ENCODE measurements around the gene CCDC157.

Gene CCDC157

DNA sequence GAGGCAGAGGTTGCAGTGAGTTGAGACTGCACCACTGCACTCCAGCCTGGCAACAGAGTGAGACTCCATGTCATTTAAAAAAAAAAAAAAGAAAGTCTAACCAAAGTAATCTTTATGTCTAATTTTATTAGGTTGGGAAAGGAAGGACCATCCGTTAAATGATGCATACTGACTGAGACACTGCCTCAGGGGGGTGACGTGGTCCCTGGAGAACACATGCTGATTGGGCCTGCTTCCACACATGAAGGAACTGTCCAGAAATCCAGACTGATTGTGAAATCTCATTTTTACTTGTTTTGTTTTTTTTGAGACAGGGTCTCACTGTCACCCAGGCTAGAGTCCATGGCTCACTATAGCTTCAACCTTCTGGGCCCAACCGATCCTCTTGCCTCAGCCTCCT lies 5.6 kb upstream of the CCDC157 start:
- H3K4me3 ChIP-seq (ENCODE audit: low read depth, low read length), result no peak overlapping the region

DNA sequence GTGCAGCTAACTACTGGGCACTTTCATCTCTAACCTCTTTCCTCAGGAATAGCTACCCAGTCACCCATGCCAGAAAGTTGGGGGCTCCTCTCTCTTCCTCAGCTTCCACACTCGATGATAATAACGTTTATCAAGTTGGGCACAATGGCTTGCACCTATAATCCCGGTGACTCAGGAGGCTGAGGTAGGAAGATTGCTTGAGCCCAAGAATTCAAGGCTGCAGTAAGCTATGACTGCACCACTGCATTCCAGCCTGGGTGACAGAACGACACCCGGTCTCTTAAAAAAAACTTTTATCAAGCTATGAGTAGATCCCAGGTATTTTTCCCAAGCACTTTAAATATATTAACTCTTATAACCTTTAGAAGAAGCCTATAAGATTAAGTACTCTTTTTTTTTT lies 2.2 kb upstream of the CCDC157 start:
- no peak overlapping the region for H3K4me3 ChIP-seq (ENCODE audit: low read depth, low read length)

DNA sequence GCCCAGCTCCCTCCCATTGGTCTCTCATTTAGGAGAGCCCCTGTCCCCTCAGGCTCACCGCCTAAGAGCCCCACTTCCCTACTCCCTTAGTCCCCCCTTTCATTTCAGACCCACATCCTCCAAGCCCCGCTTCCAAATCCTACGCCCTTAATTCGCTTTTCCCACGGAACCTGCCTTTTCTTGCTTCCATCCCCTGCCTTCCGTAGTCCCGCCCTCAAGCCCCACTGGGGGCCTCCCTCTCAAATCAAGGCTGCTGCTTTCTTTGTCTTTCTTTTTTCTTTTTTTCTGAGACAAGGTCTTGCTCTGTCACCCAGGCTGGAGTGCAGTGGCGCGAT lies 396 bp downstream of the CCDC157 start:
- H3K4me3 ChIP-seq (ENCODE audit: low read depth, low read length), result peak overlapping the region; percentile 90

DNA sequence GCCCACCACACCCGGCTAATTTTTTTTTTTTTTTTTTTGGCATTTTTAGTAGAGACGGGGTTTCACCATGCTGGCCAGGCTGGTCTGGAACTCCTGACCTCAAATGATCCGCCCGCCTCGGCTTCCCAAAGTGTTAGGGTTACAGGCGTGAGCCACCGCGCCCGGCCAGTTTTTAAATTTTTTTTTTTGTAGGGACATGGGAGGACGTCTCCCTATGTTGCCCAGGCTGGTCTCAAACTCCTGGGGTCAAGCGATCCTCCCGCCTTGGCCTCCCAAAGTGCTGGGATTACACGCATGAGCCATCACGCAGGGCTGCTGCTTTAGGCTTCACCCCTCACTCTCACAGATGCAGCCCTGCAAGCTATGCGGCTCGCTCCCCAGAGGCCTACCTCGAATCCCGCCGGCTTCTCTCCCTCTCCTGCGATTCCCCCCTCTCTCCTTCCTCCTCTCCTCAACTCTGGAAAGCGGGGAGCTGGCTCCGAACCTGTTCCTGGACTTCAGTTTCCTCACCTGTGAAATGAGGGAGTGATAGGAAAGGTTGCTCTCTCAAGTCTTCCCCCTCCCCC lies 926 bp downstream of the CCDC157 start:
- H3K4me3 ChIP-seq (ENCODE audit: low read depth, low read length), result peak overlapping the region; percentile 90

DNA sequence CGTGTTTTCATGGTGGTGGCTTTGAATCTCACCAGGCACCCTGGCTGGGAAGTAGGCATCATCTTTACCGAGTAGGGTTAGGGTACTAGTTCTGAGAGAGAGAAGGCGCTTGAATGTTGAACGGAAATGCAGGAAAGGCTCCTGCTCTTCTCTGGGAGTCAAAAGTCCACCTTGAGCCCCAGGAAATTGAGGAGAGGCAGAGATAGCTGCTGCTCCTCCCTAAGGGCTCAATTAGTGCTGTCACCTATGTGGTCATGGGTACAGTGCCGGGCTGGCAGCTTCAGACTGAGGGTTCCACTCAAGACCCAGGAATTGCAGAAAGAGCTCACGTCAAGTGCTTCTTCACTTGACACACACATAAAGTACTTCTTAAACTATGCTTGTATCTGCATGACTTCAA lies 1.7 kb downstream of the CCDC157 start:
- no peak overlapping the region for H3K4me3 ChIP-seq (ENCODE audit: low read depth, low read length)

DNA sequence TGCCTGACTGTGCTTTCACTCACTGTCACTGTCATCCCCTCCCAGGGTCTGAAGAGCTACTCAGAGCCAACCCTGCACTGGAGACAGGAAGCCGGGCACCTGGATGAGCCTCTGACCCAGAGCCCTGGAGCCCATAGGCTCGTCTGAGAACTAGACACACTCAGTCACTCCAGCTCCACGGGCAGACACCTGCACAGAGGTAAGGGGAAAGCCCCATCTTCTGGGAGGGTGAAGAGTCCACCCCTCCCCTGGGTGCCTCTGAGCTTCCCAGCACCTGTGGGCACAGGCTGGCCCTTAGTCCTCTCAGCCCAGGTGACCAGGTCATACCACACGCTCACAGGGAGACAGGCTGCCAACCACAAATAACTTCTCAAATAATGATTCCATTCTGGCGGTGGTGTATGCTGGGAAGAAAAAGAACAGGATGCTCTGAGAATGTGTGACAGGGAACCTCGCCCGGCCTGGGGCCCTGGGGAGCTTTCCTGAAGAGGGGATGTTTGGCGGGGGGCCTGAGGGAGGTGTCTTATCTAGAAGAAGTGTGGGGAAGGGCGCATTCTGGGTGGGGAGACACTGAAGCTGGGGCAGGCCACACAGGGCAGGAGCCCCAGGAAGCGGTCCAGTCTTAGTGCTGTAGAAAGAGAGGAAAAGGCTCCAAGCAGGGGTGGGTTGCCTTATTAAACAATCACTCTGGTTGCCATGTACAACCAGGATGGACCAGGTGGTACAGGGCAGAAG lies 5.3 kb downstream of the CCDC157 start:
- H3K4me3 ChIP-seq (ENCODE audit: low read depth, low read length), result no peak overlapping the region

DNA sequence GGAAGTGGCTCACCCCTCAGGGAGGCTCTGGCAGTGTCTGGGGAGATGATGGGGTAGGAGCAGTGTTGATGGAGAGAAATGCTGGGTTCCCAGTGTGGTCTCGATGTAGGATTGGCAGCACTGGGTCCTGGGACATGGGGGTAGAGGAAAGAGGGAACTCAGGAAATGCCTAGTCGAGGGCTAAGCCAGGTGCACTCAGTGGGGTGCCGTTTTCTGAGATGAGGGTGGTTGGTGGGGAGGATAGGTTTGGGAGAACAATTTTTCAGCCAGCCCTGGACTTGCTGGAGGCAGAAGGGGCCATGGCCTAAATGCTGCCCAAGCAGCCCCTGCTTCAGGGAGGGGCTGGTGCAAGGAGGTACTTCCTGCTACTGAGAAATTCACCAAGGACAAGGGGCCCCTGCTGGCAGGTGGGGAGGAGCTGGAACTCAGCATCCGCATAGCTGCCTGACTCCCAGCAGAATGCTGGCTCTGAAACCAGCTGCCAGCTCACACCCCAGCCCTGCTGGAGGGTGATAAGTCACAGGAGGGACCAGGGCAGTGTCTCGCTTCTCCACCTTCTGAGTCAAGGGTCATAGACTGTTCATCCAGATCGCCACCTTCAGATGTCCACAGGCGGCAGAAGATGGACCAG lies 6.0 kb downstream of the CCDC157 start:
- no peak overlapping the region for H3K4me3 ChIP-seq (ENCODE audit: low read depth, low read length)

DNA sequence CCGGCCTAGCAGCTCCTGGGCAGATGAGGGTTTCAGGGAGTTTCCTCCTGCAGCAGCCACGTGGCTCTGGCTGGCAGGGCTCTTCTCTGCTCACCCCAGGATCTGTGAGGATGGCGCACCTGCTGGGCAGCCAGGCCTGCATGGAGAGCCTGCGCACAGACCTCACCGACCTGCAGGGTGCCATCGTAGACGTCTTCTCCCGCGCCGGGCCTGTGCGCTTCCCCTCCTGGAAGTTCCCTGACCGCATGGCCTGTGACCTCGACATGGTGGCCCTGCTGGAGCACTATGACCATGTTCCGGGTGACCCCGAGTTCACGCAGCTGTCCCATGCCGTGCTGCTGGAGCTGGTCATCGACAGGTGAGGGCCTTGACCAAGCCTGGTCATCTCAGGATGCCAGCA lies 9.1 kb downstream of the CCDC157 start:
- no peak overlapping the region for H3K4me3 ChIP-seq (ENCODE audit: low read depth, low read length)

DNA sequence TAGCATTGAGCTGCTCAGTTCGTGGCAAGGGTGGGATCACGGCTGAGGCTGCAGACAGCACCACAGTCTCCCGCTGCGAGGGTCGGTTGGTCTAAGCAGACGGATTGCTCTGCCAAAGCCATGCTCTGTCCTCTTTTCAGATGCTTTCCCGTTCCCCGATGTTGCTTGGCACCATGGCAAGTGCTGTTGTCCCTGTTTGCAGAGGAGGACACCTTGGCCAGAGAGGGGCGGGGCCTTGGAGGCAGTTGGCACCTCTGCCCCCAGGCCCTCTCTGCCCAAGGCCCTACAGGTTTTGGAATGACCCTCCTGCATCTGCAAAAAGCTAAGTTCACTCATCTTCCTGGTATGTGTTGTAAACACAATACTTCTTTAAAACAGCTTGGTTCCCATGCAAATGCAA lies 11.6 kb downstream of the CCDC157 start:
- no peak overlapping the region for H3K4me3 ChIP-seq (ENCODE audit: low read depth, low read length)

DNA sequence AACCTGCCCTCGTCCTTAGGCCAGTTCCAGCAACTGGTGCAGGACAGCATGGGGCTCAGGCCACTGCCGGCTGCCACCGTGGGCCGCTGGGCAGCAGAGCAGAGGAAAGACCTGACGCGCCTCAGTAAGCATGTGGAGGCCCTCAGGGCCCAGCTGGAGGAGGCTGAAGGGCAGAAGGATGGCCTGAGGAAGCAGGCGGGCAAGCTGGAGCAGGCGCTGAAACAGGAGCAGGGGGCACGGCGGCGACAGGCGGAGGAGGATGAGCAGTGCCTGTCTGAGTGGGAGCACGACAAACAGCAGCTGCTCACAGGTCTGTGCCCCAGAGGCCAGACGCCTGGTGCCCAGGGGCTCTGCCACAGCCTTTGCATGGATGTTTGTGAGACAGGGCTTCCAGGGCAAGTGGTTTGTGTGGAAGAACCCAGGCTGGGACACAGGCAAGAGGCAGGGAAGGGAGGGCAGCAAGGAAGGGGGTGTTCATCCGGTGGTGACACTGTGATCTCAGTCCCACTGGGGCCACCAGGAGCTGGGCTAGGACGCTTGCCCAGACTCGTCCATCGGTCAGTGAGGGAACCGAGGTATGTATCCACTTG lies 13.9 kb downstream of the CCDC157 start:
- no peak overlapping the region for H3K4me3 ChIP-seq (ENCODE audit: low read depth, low read length)

DNA sequence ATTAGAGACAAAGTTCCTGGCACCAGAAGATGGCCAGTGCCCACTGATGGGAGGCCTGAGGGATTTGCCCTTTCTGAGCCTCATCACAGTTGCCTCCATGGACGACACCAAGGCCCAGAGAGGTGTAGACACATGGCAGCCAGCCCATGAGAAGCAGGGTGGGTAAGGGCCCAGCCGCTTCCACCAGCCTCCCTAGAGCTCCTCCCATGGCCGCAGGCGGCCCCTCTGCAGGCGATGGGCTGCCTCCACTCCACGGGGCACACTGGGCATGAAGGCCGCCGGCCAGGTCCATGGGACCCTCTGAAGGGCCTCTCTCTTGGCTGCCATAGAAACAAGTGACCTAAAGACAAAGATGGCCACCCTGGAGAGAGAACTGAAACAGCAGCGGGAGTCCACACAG lies 14.5 kb downstream of the CCDC157 start:
- H3K4me3 ChIP-seq (ENCODE audit: low read depth, low read length), result no peak overlapping the region

DNA sequence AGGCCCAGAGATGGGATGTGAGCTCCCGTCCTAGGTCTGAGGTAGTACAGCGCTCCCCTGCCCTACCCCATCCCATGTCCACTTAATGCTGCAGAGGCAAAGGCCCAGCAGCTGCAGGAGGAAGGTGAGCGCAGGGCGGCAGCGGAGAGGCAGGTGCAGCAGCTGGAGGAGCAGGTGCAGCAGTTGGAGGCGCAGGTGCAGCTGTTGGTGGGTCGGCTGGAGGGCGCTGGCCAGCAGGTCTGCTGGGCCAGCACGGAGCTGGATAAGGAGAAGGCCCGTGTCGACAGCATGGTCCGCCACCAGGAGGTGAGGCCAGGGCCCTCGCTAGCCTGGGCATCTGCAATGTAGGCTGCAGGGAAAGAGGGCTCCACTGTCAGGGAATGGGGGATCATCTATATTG lies 15.2 kb downstream of the CCDC157 start:
- no peak overlapping the region for H3K4me3 ChIP-seq (ENCODE audit: low read depth, low read length)

DNA sequence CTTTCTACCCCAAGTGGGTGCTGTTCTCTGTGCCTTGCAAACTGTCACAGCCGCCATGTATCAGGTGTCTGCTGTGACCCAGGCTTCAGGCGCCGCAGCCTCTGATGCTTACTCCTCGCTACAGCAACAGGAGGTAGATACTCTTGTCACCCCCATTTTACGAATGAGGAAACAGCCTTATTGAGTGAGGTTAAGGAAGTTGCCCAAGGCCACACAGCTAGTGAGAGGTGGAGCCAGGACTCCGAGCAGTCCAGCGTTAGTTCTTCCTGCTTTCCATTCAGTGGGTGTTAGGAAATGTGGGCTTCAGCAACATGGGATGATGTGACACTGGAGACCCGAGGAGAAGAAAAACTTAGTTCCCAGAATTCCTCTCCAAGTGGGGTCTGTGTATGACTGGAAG lies 16.1 kb downstream of the CCDC157 start:
- H3K4me3 ChIP-seq (ENCODE audit: low read depth, low read length), result no peak overlapping the region

DNA sequence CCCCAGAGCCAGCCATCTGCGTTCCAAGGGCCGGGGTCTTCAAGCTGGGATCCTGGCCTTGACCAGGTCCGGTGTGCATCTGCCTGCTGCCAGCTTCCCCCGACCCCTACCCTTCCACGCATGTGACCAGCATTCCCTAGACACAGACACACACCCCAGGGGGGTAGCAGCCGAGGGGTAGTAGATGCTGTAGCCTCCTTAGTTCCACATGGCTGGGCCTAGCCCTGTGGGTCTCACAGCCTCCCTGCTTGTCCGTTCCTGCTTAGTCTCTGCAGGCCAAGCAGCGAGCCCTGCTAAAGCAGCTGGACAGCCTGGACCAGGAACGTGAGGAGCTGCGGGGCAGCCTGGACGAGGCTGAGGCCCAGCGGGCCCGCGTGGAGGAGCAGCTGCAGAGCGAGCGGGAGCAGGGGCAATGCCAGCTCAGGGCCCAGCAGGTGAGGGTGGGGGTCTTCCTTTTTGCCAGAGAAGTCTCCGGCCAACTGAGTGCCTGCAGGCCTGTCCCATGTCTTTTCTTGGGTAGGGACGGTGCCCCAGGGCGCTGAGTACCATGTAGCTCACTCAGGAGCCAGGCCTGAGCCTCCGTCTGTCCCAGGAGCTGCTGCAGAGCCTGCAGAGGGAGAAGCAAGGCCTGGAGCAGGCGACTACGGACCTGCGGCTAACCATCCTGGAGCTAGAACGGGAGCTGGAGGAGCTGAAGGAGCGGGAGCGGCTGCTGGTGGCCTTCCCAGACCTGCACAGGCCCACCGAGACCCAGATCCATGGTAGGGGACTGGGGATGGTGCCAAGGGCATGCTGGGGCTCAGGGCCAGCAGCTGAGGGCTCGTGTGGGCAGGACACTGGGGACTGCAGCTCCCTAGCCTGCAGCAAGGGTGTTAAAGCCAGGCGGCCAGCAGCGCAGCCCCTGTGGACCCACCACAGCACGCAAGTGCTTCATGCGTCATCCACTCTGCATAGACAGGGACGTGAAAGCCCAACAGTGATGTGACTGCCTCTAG lies 16.8 kb downstream of the CCDC157 start:
- no peak overlapping the region for H3K4me3 ChIP-seq (ENCODE audit: low read depth, low read length)

DNA sequence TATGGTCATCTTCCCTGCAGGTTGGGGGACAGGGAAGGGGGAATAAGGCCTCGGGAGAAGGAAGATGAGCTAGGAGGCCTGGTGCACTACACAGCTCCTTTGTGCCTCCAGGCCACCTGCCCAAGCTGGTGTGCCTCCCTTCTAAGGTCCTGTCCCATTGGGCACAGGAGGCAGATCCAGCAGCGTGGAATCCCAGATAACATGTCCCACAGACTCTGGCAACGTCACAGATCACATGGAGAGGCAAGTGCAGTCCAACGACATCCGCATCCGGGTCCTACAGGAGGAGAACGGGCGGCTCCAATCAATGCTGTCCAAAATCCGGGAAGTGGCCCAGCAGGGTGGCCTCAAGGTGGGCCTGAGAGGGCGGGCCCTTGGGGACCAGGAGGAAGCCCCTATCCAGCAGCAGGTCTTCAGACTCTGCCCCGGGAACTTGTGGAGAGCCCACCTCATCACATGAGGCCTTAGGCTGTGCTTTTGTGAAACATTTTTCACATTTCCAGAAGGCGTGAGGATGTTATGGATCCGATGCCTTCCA lies 18.6 kb downstream of the CCDC157 start:
- no peak overlapping the region for H3K4me3 ChIP-seq (ENCODE audit: low read depth, low read length)

DNA sequence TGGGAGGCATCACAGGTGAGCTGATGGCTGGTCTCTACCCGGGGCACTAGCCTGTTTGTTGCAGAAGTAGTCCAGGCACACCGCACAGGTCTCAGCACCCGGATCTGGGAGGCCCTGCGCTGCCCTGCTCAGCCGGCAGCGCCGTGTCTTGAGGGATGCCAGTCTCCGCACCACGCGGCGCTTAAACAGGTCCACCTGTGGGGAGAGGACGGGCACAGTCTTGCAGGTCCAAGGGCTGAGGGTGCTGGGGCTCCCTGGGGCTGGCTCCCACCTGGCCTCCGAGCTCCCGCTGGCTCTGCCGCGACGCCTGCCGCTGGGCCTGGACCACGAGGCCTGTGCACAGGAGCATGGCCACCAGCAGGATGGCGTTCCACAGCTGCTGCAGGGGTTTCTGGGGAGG lies 23.2 kb downstream of the CCDC157 start:
- no peak overlapping the region for H3K4me3 ChIP-seq (ENCODE audit: low read depth, low read length)

DNA sequence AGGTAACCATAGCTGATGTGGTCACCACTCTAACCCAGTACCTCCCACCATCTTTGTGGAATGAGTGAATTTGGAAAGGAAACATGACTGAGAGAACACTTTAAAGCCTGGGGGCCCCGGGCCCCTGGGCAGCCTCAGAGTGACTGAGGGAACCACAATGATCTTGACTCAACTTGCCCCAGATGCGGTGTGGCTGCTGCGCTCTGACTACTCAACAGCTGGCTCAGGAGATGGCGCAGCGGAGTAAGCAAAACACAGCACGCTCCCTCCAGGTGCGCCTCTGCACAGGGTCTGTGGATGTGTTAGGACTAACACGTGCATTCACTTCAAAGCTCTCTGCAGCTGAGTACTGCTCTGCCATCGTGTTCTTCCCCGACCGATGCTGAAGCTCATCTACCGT lies 24.5 kb downstream of the CCDC157 start:
- H3K4me3 ChIP-seq (ENCODE audit: low read depth, low read length), result no peak overlapping the region

DNA sequence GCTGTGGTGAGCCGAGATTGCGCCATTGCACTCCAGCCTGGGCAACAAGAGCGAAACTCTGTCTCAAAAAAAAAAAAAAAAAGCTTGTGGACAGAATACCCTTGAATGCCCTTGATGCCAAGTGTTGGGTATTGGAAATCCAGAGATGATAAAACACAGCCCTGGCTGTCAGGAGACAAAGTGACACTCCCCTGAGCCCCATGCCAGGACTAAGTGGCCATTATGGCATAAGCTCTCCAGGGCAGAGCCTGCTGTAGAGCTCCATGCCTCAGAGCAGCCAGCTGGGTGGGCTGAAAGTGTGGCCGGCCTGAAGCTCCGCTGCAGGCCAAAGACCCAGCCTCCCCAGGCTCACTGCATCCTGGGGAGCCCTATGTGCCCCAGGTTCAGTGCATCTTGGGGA lies 25.5 kb downstream of the CCDC157 start:
- H3K4me3 ChIP-seq (ENCODE audit: low read depth, low read length), result no peak overlapping the region

DNA sequence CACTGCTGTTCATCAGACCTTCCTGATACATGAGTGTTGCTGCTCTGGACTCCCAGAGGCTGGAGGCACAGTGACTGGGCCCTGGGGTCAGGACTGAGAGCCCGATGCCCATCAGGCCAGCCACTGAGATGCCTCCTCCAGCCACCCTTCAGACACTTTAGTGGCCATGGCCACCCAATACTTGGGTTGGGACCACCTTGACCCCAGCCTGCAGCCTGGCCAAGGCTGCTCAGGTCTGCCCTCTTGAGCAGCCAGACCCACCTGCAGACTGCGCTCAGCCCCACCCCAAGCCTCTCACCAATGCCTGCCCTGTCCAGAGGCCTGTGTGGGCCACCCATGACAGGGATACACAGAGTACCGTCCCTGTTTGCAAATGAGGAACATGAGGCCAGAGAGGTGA lies 26.3 kb downstream of the CCDC157 start:
- no peak overlapping the region for H3K4me3 ChIP-seq (ENCODE audit: low read depth, low read length)

DNA sequence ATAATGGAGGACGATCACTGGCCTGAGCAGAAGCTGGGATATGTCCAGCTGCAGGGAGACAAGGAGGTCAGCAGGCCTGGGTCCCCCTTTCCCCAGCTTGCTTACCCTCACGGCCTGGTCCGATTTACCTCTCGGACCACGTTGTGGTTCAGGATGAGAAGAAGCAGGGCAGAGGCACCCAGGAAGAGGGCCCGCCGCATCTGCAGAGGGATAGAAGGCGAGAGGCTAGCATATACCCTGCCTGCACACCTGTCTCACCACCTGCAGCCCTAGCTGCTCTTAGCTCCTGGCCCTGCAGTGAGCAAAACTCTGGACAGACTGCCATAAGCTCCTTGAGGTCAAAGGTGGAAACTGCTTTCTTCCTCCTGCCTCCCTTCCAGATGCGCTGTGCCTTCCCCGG lies 29.1 kb downstream of the CCDC157 start:
- H3K4me3 ChIP-seq (ENCODE audit: low read depth, low read length), result no peak overlapping the region

DNA sequence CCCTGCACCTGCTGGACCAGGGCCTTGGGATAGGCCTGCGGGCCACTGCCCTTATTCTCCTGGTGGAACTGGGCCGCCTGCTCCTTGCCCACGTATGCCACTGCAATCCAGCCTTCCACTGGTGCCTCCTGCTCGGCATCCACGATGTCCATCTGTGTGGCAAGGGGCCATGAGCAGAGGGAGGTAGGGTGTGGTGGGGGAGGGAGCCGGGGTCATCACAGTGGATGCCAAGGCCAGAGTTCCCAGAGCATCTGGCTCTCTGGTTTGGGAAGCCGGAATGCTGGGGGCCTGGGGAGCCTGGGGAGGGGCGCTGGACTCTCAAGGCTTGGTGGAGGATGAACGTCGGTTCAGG lies 29.8 kb downstream of the CCDC157 start:
- peak overlapping the region; percentile 45 for H3K4me3 ChIP-seq (ENCODE audit: low read depth, low read length)
